WERI-Rb-1 (cell line): Measurements from ENCODE around the gene GUCD1.
"Not testable (repeated sequence)": the region's sequence is repeated elsewhere in the genome, so short reads cannot be mapped to it uniquely, and the experiment has no call there.

ENCODE experiments used
- DNase-seq: peaks from one replicate; pipeline ENCODE4 v3.0.0-alpha.2; 2020
- H3K27ac ChIP-seq: fragments of 250-450 bp; sonication (Bioruptor Pico); 2 replicates; pipeline ENCODE4 v1.5.1; 2020; ENCODE audit warnings: mild to moderate bottlenecking, moderate library complexity
- H3K27me3 ChIP-seq: fragments of 250-450 bp; sonication (Bioruptor Pico); 2 replicates; pipeline ENCODE4 v1.5.1; 2021; ENCODE audit warnings: mild to moderate bottlenecking, low read depth, moderate library complexity; ENCODE audit not compliant: insufficient read depth, severe bottlenecking
- H3K36me3 ChIP-seq: fragments of 250-450 bp; sonication (Bioruptor Pico); 2 replicates; pipeline ENCODE4 v1.5.1; 2020; ENCODE audit warnings: mild to moderate bottlenecking, moderate library complexity
- H3K4me3 ChIP-seq: 2 replicates; pipeline ENCODE4 v1.5.1; 2011; ENCODE audit warnings: low read depth, mild to moderate bottlenecking, control low read depth, low read length
- H3K9me3 ChIP-seq: fragments of 250-450 bp; sonication (Bioruptor Pico); 2 replicates; pipeline ENCODE4 v1.5.1; 2021; ENCODE audit warnings: mild to moderate bottlenecking, moderate library complexity; ENCODE audit not compliant: severe bottlenecking
- TF ChIP-seq, protein P1 (sequence below): IDR thresholded peaks from 2 replicates; pipeline ENCODE4 v1.5.1; 2011; ENCODE audit warnings: low read depth, mild to moderate bottlenecking, control low read depth, inconsistent platforms, low read length

The GUCD1 gene

DNA sequence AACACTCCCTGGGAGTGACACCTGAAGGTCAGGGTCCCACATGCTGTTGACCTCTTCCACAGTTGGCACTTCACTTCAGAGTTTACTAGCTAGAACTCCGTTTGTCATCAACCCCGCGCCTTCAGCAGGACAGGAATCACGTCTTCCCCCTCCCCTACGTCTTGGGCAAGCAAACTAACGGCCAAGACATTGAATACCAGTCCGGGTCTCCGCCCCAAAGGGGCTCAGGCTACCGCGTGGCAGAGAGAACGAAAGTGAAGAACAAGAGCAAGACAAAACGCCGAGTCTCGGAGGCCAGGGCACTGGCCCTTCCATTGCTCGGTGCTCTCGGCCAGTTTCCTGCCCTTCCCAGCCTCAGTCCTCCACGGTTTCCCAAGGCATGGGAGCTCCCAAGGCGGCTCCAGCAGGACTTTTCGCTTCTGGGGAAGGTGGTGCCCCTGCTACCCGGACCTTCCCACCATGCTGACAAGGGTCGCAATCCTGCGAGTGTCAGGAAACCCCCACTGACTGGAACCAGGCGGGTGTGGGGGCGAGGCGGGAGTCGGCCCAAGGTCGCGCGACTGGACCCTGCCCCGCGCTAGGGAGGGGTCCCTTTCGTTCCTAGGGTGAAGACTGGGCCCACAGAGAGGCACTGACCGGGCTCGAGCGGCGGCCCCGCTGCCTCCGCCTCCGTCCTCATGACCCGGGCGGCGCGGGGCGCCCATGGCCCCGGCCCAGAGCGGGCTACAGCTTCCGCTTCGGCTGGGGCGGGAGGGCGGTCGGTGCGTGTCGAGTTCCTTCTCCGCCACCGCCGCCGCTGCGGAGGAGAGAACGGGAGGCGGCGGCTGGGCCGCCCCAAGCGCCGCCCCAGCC lies at the start of gene GUCD1:
GUCD1 (minus strand) TSS at position 826 of the 852 bp plus-strand sequence; CDS start at position 679, 147 bp downstream.
- DNase-seq: peak; percentile 15
- Histone ChIP-seq H3K4me3 (peak within 1 kb of the TSS; percentile 99), H3K27me3 (no peaks in the 10 kb centered on the region), H3K27ac (peak within 1 kb of the TSS; percentile 96), H3K9me3 (no peaks in the 10 kb centered on the region), H3K36me3 (peaks cover 52% of the 10 kb centered on the region)
- TF ChIP-seq, protein P1, sequence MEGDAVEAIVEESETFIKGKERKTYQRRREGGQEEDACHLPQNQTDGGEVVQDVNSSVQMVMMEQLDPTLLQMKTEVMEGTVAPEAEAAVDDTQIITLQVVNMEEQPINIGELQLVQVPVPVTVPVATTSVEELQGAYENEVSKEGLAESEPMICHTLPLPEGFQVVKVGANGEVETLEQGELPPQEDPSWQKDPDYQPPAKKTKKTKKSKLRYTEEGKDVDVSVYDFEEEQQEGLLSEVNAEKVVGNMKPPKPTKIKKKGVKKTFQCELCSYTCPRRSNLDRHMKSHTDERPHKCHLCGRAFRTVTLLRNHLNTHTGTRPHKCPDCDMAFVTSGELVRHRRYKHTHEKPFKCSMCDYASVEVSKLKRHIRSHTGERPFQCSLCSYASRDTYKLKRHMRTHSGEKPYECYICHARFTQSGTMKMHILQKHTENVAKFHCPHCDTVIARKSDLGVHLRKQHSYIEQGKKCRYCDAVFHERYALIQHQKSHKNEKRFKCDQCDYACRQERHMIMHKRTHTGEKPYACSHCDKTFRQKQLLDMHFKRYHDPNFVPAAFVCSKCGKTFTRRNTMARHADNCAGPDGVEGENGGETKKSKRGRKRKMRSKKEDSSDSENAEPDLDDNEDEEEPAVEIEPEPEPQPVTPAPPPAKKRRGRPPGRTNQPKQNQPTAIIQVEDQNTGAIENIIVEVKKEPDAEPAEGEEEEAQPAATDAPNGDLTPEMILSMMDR: no peak

DNA sequence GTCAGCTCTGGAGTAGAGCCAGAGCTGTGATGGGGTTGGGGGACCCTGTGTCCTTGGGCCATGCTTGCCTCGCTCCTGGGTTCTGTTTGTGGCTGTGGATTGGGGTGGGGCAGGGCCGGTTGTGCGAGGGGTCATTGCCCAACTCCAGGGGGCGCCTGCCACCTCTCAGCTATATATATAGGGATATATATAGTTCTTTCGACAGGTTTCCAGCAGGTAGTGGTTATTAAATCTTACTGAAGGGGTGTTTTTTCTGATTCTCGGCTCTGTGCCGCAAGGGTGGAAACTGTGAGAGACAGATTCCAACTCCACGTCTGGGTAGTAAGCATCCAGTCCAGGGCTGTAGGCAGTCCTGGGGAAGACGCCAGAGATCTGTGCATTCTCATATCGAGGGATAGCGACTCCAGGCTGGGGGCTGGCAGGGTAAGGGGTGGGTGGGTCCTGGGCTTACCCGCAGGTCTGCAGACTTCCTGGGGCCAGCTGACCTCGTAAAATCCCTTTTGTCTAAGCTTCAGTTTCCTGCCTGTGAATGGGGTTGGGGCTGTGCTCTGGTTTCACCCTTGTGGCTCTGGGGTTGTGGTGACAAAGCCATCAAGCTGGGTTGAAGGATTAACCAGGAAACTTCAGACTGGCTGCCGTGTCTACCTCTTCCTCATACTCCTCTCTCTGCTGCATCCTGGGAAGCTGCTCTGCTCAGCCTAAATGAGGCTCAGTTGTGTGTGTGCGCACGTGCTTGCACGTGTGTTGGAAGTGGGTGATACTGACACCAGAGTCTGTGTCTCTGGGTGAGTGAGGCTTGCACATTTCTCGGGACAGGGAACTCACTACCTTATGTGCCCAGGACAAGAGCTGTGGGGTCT lies 49.1 kb upstream of the GUCD1 start:
- TF ChIP-seq, protein P1: 0 out of 2 replicates have a peak, but pooled peaks have one; percentile 5
- not testable (repeated sequence) for H3K27me3 ChIP-seq, H3K9me3 ChIP-seq, H3K36me3 ChIP-seq
- Histone ChIP-seq H3K4me3 (peak overlapping the region; percentile 39), H3K27ac (peak overlapping the region; percentile 93)
- DNase-seq: peak; percentile 84

DNA sequence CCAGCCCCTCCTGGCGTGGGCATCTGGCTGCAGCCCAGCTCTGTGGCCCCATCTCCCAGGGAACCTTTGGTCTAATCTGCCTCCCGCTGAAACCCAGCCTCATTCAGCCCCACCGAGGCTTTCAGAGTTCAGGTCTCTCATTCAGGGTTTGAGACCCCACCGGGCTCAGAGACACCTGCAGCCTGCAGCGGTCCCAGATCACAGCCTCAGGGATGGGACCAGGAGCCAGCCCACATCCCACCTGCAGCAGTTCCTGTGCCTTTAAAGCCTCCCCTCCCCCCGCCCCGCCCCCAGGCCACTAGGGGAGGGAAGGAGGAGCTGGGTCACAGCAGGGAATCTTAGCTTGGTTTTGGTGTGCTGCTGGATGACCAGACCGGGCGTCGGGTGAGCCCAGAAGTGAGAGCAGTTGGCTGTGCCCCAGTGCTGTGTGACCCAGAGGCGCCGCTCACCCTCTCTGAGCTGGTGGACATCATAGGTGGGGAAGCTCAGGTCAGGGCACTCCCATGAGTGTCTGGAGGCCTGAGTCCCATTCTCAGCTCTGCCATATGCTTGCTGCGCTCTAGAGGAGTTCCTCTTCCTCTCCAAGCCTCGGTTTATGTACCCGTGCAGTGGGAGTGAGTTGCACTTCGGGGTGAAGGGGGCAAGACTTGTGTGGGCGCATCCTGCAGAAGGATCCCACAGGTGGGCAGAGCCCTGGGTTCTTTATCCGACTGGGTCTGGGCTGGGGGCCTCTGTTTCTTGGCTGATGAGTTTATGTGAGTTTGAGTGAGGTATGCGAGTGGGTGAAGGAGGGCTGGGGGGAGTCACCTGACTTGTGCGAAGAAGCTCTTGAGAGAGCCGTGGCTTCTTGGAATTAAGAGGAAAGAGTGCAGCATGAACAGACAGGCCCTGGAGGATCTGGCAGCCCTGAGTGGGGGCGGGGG lies 48.2 kb upstream of the GUCD1 start, which contains the start of gene GGT1:
GGT1 (plus strand) TSS at position 347 of the 923 bp plus-strand sequence. CDS start 7,889 bp downstream, outside the sequence.
- H3K9me3 ChIP-seq, H3K36me3 ChIP-seq, H3K27me3 ChIP-seq: not testable (repeated sequence)
- Histone ChIP-seq H3K27ac (peak within 1 kb of the TSS; percentile 93), H3K4me3 (peak within 1 kb of the TSS; percentile 39)
- peak; percentile 73 for DNase-seq

DNA sequence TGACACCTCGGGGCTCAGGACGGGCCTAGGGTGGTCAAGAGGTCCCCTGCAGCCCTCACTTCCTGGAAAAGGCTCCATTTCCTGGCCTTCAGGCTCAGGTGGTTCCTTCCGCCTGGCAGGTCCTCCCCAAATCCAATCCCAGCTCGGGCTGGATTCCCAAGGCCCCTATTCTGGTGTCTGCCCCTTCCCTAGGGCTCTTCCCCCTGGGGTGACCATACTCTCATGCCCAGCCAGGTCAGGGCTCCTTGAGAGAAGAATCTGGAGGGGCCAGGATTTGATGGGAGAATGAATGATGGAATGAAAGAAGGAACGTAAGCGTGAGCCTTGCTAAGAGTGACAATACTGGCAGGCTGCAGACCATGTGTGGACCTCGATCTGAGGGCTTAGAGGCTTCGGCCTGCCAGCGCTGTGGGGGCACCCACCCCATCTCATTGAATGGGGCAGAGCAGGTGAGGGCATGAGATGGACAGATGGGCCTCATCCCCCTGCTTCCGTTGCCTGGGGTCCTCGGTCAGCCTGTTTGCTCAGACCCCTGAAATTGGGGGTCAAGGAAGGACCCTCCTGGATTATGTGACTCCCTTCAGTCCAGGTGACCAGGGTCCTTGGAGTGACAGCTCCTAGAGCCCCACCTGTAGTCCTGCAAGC lies 47.3 kb upstream of the GUCD1 start:
- DNase-seq, H3K4me3 ChIP-seq, H3K27me3 ChIP-seq, H3K9me3 ChIP-seq, H3K36me3 ChIP-seq, H3K27ac ChIP-seq: not testable (repeated sequence)

DNA sequence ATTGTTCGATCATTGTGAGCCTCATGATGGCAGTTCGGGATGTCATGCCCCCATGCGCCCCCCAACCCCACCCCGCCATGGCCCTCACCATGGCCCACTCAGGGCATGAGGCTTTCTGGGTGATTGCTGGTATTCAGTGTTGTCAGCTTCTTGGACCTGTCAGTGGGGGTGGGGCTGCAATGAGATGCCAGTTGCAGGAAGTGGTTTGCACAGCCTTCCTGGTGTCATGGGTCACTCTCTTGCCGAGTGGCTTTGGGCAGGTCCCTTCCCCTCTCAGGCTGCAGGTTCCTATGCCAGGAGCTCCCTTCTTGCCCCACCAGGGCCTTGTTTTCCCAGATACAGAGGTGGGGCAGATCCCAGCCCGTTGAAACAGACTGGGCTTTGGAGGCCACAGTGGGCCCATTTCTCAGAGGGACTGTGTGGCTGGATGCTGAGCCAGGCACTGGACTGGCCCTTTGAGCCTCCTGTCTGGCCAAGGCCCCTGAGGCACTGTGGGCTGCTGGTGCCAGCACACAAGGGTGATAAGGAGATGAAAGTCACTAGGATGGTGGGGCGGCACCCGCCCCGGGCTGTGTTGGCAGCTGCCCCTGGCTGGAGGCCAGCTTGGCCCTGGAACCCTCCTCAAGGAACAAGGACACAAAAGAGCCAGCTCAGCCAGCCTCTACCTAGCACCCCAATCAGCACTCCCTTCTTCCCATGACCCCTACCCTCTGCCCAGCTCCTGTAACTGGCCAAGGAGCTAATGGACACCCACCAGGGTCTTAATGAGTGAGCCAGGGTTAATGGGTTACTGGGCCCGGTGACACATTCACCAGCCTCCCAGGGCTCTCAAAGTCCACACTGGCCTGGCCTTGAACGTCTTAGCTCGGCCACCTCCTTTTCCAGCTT lies 46.5 kb upstream of the GUCD1 start:
- no peak for DNase-seq
- Histone ChIP-seq H3K4me3 (no peak overlapping the region), H3K36me3 (no peaks in the 10 kb centered on the region), H3K9me3 (peaks cover 2% of the 10 kb centered on the region), H3K27ac (no peak overlapping the region), H3K27me3 (no peaks in the 10 kb centered on the region)
- TF ChIP-seq, protein P1: no peak

DNA sequence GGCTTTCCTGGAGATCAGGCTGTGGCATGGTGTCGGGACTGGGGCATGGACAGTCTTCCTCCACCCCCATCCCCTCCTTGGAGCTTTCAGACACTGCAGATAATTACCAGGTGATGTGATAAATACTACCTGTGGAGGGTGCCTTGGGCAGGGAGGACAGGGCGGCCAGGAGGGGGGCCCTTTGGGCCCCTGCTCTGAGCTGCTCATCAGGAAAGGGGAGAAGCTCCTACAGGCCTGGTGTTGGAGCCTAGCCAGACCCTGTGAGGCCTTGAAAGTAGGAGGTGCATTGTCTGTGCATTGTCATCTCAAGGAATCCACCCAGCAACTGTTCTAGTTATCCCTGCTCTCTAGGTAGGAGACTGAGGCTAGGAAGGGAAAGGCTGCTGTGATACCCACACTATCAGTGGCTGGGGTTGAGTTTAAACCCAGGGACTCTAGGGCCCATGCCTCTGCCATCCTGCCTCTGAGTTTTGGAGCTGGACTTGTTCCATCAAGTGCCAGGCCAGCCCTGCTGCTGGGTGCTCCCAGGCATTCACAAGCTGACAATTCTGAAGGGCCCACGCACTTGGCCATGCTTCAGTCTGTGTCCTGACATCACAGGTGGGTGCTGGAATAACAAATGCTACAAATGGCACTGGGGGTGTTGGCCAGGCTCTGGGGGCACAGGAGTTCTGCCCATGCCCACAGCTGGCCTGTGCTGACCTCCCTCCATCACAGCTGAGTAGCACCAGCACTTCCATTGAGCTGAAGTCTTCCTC lies 45.2 kb upstream of the GUCD1 start:
- DNase-seq: not testable (repeated sequence)

More for the DNA sequence above, 45.2 kb upstream of the GUCD1 start:
- H3K36me3 ChIP-seq, H3K9me3 ChIP-seq, H3K4me3 ChIP-seq, H3K27me3 ChIP-seq, H3K27ac ChIP-seq: not testable (repeated sequence)
